Smooth muscle cell of the brain vasculature (primary cell): ENCODE data around the gene PCSK6.

ENCODE experiments used
- DNase-seq: peaks from one replicate; pipeline ENCODE4 v3.0.0-alpha.2; 2012; ENCODE audit warnings: low read depth, low spot score

The PCSK6 gene

DNA sequence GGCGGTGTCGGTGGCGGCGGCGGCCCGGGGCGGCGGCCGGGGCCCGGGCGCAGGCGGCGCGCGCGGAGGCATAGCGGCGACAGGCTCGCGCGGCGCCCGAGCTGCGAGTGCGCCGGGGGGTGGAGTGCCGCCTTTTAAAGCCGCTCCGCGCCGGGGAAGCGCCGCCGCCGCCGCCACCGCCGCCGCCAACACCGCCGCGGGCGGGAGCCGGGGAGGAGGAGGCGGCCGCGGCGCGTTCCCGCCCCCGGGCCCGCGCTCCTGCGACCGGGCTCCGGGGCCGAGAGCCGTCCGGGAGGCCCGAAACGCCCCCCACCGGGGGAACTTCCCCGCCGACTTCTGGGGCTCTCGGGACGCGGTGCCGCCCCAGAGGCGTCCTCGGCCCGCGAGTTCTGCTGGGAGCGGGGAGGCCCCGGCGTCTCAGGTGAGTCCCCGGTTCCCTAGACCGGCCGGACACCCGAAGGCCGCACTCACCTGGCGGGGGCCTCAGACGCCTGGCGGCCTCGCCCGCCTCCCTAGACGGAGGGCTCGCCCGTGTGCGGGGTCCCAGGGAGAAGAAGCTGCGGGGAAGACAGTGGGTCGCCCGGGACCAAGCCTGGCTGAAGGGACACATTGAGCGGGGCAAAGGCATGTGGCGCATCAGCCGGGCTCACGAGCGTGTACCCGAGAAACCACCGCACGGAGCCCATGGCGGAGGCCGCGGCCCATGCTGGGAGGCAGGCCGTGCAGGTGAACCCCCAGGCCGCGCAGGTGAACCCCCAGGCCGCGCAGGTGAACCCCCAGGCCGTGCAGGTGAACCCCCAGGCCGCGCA, at the start of gene PCSK6:
TSS of gene PCSK6 (minus strand) at position 109 of the 809 bp plus-strand sequence. CDS start at position 72, 37 bp downstream.
- no peak for DNase-seq

DNA sequence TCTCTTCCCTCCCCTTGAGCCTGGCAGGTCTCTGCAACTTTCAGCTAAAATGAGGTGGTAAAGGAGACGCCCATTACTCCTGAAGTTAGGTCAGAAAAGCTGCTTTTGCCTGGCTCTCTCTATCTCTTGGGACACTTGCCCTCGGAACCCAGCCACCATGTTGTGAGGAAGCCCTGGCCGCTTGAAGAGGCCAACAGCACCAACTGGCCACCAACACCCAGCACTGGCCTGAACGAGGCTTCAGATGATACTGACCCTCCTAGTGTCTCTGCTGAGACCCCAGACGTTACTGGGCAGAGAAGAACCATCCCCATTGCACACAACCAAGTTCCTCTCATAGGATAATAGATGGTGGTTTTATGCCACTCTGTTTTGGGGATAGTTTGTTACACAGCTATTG, 49.5 kb upstream of the PCSK6 start:
- DNase-seq = no peak

DNA sequence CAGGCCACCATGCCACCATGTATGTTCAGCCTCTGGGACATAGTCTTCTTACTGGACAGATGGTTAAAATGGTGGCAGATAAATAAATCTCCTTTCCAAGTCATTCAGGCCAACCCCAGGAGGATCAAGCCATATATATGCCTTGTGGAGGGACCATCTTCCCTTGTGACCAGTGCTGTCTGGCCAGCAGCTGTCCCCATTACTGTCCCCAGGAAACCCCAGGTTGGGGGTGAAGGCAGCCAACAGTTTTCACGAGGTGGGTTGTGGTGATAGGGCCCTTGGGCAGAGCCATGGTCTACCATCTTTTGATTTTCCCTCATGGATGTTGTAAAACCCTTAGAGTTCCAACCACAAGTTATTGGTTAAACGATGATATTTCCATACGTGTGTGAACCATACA, 48.7 kb upstream of the PCSK6 start:
- DNase-seq = no peak

DNA sequence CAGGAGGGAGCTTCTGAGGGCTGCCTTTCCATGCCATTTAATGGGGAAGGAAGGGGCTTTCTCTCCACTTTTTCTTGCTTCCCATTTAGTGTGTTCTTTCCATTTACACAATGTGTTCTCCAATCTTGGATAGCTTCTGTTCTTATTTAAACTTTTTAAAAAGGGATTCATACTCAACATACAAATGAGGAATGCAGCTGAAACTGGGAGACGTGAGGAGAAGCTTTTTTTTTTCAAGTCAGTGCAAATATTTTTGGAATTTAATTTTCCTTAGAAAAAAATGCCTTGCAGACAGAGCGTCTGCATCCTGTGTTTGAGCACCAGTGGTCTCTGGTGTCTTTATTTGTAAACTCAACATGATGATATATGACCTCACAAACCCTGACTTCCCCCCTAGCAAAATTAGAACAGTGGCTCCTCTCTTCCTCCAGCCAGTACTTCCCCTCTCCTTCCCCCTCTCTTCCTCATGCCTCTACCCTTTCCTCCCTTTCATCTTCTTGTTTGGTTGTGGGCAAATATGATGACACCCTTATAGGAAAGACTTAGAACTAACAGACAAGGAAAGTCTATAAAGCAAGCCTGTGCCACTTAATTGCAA, 48.1 kb upstream of the PCSK6 start:
- DNase-seq = no peak

DNA sequence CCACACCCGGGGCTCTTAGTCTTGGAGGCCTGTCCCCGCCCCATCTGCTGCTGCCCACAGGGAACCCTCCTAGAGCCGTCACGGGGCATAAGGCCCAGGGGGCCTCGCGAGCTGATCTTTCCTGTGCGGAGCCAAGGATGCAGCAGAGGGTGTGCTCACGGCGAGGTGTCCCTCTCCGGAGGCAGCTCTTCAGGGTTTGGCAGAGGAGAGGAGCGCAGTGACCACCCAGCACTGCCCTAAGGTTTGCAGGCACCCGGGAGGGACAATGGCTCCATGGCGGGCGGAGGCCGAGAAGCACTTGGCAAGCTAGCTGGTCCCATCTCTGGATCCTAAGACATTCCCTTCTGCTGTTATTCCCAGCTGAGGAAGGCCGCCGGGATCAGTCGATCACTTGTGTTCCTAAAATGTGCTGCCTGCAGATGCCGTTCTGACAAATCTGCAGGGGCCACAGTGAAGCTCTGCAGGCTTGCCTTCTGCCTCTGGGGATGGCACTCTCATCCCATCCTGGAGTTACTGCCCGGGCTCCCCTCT, 47.4 kb upstream of the PCSK6 start:
- no peak for DNase-seq

DNA sequence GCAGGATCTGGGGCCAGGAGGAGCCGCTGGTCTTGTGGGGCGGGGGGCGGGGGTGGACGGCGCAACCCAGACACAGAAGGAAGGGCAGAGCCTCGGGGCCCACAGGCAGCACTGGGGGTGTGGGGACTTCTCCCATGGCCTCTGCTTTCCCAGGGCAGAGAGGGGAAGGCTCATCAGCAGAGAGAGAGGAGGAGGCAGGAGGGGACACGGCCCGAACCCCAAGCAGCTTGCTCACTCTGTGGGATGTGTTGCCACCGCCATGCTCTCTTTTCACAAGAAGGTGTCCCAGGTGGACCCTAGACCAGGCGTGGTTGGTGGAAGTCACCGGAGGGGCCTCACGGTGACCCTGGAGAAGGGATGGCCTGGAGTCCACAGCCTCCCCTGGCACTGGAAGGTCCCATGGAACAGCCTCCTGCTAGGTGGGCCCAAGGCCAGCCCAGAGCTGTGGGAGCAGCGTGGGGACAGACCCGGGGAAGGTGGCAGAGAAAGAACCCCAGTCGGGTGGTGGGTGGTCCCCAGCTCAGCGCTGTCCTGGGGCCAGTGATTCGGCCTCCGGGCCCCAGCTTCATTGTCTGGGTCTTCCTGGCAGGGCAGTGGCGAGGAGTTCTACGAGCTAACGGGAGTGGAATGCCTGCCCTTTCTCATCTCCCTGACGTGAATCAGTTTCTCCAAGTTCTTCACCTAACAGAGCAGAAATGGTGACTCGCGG, 46.8 kb upstream of the PCSK6 start:
- DNase-seq = no peak

DNA sequence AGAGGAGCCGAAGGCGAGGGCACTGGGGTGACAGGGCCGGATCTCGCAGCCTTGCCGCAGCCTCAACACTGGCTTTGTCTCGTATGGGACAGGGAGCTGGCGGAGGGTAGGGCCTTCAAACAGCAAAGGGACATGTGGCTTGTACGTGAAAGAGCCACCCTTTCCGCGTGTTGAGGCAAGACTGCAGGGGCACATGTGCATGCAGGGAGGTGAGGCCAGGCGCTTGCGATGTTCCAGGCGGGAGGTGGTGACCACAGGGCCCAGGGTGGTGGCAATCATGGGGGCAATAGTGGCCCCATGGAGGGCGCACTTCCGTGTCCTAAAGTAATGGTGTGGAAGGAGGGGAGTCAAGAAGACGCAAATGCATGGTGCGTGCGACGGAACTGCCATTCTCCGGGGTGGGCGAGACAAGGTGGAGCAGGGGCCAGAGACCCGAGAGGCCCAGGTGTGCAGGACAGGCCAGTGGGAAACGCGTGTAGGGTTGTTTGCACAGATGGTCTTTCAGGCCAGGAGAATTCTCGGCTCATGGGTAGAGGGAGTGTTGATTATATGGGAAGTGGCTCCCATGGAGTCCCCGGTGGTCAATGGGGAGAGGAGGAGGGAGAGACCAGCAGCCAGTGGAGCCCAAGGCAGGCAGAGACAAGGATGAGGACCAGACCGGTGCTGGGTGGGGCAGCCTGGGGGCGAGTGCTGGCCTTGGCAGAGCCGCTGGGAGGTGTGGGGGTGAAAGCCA, 45.8 kb upstream of the PCSK6 start:
- DNase-seq = no peak

DNA sequence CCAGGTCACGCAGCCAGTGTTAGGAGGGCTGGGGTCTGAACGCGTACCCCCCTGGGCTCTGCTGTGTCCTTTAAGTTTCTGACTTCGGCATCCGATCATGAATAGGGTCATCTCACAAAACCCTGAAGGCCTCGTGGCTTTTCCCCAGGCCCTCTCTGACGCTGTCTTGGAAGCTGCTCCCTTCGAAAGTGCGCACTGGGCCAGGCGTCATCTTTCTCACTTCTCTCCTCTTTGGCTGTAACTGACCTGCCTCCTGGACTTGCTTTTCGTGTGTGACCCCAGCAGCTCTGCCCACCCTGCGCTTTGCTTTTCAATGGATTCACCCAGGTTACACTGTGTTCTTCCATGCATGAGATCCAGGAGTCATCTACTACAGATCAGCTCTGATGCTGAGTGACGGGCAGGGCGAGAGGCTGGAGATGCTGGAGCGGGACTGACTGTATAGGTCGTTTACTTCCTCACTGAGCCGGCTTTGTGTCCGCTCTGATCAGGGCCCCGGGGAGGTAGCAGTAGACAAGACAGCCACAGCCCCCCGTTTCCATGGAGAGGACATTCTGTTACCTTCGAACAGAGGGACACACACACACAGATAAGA, 45.0 kb upstream of the PCSK6 start:
- no peak for DNase-seq

DNA sequence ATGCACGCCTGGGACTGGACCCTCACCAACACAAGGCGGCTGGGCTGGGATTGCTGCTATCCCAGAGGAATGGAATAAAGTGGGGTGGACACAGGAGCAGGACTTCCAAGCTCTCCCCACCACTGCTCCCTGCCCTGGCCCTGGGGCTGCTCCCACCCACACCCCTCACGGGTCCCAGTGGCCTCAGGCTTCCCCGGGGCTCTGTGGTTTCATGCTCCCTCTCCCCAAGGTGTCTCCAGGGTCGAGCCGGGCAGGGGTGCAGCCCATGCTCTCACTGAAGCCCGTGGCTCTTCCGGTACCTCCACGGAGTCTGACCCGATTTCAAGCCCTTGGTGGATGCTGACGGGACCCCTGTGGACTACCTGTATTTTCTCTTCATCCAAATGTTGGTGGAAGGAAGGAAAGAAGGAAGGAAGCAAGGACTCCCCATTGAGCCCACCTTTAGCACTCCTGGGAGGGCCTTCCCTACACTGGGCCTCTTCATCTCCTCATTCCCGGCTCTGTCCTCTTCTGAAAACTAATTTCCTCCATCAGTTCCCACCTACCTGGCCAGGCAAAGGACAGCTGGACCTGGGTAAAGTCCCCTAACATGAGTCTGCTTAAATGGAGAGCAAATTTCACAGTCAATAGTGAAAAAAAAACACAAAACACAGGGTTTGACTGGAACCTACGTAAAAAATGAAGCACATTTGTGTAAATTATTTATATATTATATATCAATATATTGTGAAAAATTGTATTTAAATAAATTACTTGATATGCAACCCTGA, 44.0 kb upstream of the PCSK6 start:
- DNase-seq = no peak

DNA sequence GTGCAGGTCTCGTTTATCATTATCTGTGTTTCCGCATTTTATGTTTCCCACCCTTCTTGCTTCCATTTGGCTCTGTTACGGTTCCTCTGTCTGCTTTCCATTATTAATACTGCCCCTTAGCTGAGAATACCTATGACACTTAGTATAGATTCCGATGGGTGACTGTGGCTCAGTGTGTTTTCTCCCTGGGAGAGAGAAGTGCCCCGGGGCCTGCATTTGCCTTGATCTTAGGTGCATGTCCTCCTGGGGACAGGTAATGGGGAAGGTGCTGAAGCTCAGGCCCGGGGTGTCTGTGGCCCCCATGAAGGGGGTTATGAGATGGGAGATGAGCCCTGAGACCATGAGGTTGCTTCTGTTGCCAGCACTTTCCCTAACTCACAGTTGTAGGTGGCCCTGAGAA, 43.4 kb upstream of the PCSK6 start:
- DNase-seq = no peak

DNA sequence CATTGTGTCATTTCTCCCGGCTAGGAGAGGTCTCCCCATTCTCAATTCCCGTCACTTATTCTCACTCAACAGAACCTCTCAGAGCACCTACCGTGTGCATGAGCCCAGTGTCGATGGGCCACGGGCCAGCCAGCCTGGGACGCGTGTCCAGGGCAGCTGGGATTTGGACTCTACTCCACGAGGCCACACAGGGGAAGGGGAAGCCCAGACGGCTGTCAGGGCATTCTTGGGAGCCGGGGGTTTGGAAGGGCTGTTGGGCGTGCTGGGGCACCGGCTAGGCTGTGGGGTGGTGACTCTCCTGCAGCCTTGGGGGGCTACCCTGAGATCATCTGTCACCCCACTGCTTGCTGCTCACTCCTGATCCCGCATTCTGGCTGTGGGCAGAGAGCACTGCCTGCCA, 41.7 kb upstream of the PCSK6 start:
- DNase-seq = no peak

DNA sequence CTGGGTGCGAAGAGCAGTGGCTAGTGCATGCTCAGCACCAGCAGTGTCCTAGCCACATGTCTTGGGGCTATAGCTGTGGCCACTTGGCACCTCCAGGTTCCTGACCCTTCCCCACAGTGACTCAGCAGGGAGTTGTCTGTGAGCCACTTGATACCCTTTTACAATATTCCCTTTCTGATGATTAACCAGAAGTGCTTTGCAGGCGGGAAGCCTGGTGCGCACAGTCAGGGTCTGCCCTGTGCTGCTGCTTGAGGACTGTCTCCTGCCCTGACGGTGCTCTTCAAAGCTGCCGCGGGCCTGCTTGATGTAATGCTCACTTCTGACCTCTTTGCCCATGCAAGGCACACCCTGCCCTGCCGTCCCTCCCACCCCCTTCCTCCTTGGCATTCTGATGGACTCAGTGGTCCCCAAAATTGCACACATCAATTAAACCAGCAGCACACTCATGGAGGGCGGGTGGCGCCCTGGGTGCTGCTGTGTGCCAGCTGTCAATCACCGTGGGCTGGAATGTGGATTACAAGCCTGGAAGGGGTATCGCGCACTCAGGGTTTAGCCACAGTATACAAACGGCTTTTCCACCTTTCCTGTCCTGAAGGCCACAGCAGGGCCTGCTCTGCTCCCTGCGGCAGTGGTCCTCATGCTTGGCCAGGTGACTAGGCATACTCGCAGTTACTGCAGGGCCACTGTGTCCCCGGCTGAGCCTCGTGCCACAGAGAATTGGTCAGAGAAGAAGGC, 40.9 kb upstream of the PCSK6 start:
- no peak for DNase-seq

DNA sequence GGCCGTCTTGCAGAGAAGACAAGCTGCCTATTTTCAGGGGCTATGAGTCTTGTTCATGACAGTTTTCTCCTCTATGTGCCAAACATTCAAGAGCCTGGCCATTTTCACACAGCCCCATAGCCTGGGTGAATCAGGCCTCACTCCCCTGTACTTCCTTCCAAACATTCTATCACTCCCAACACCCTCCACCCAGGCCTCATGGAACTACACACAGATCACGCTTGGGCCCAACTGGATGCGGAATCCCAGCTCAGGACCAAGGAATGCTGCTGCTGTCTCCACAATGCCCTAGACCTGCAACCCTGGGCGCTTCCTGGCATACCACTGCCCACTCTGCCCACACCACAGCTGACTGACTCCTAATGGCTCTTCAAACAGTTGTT, 39.4 kb upstream of the PCSK6 start:
- DNase-seq = no peak

DNA sequence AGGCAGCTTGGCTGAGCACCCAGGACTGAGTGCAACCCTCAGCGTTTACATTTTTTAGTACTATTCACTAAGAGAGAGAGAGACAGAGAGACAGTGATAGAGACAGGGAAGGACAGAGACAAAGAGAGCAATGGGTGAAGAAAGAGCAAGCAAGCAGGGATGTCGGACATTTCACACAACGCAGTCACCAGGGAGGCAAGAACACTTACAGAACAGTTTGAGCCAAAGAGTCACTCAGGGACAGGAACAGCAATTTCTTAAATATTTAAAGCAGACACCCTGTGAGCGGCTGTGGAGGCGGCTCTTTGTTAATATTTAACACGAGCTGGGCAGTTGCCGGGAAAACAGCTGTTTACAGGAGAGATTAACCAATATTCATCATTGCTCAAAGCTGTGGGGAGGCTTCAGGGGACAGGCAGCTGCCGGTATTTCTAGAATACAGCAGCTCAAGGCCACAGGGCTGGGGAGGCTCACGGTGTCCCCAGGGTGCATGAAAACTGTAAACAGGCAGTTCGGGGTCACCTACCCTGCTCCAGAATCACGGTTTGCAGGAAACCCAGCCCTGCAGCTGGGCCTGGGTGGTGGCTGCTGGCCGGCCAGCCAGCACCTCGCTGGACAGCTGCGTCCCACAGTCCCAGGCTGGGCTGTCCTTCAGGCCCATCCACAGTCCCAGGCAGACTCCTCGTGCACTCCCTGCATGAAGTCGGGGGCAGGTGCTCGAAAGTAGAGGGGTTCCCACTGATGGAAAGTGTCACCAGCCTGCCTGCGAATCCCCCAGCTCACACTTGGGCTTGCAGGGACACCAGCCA, 38.8 kb upstream of the PCSK6 start:
- DNase-seq = no peak

DNA sequence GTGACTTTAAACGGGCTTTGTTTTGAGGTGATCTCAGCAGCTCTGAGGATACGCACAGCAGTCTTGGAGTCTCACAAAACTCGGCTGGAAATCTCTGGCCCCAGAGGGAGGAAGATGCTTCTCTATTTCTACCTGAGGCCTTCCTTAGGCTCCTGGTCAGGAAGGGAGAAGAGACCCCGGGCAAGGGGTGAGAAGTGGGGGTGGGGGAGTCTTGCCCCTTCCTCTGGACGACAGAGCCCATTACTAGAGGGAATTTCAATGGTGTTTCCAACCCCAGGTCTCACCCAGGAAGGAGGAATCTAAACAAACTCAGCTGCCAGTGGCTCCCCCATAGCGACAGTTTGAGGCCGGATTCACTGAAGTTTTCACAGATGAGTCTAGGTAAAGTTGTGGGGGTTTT, 37.4 kb upstream of the PCSK6 start:
- no peak for DNase-seq

DNA sequence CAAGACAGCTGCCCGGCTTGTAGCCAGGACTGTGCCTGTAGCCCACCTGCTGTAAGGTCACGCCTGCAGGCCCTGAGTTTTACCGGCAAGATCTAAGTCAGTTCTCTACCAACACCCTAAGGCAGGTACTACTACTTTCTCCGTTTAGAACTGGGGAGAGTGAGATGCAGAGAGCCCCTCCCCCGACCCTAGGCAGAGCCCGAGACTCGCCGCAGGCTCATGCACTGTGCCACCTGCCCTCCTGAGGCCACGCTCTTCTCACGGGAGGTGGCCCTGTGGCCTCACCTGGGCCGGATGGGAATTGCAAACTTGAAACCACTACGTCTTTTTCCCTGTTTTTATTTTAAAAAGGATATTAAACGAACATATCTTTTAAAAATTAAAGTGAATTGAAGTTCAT, 36.9 kb upstream of the PCSK6 start:
- DNase-seq = no peak

DNA sequence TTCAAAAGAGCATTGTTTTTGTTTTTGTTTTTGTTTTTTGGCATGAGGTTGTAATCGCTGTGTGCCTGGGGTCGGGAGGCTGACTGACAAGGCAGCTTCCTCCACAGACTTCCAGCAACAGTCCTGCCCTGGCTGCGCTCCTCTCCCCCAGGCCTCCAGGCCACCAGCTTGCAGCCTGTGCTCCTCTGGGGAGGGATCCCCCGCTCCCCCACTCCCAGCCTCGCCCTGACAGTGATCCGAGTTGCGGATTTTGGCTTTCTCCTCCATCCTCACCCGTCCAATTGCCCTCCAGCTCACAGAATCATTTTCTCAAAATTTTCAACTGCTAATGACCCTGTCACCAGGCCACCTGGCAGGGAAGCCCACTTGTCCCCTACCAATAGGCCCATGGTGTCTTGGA, 36.5 kb upstream of the PCSK6 start:
- DNase-seq = no peak

DNA sequence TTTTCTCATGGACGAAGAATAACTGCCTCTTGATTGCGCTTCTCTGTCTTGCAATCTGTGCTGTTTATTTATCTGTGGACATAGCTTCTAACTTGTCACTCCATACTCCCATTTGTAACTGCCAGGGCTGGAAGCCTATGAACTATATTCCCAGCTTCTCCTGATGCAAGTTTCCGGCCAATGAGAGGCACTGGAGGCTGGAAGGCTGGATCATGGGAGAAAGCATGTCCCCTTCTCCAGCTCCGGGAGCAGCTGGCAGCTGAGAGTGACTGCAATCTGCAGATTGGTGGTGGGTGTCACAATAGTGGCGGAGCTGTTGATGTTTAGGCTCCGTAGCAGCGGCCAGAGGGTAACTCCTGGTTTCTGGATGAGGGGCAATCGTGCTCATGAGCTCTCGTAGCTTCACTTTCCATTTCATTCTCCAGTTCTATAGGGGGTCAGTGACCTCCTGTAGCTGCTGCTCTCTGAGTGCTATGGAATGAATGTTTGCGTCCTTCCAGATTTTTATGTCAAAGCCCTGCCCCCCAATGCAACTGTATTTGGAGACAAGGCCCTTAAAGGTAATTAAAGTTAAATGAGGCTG, 35.7 kb upstream of the PCSK6 start:
- no peak for DNase-seq

DNA sequence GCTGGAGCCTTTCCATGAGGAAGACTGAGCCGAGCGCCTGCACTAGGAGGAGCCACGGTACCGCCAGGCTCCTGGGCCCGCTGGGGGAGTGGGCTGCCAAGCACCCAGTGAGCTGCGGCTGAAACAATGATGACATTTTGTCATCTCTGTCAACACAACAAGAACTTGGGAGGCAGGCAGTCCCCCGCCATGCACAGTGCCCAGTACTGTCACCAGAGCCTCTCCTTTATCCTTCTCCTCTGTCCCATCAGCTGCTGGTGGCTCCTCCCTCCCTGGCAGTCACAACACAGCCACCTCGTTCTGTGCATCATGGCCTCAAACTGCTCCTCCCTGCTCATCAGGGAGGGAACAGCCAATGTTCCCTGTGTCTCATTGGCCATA, 34.0 kb upstream of the PCSK6 start:
- DNase-seq = no peak
